CMK (cell line): ENCODE results near the gene ETFA.

Experiments
- DNase-seq: peaks from one replicate; pipeline ENCODE4 v3.0.0-alpha.2; 2010; ENCODE audit warnings: low read depth

ETFA gene

GRCh38 chr15:76215634-76216033 lies 95.6 kb downstream of the ETFA start:
- no peak for DNase-seq

GRCh38 chr15:76209942-76210341 lies 101.3 kb downstream of the ETFA start:
- no peak for DNase-seq

GRCh38 chr15:76209523-76209922 lies 101.7 kb downstream of the ETFA start:
- no peak for DNase-seq

GRCh38 chr15:76208786-76209424 lies 102.4 kb downstream of the ETFA start:
- DNase-seq: no peak

GRCh38 chr15:76208084-76208785 lies 103.0 kb downstream of the ETFA start:
- DNase-seq: no peak

GRCh38 chr15:76206325-76206976 lies 104.8 kb downstream of the ETFA start:
- no peak for DNase-seq

- DNase-seq: no peak
Observed at GRCh38 chr15:76204916-76205460, 106.3 kb downstream of the ETFA start.

- no peak for DNase-seq
Observed at GRCh38 chr15:76204109-76204845, 107.0 kb downstream of the ETFA start.

- no peak for DNase-seq
Observed at GRCh38 chr15:76203346-76204108, 107.7 kb downstream of the ETFA start.

- DNase-seq: no peak
Observed at GRCh38 chr15:76201536-76202255, 109.6 kb downstream of the ETFA start.

- no peak for DNase-seq
Observed at GRCh38 chr15:76200641-76201105, 110.6 kb downstream of the ETFA start.

- no peak for DNase-seq
Observed at GRCh38 chr15:76200083-76200465, 111.2 kb downstream of the ETFA start.

- DNase-seq: no peak
Observed at GRCh38 chr15:76199106-76200082, 111.9 kb downstream of the ETFA start.

GRCh38 chr15:76198456-76199105 lies 112.7 kb downstream of the ETFA start:
- DNase-seq: no peak

GRCh38 chr15:76197703-76198455 lies 113.4 kb downstream of the ETFA start:
- no peak for DNase-seq

- DNase-seq: peak; percentile 20
Observed at GRCh38 chr15:76196269-76197231, 114.7 kb downstream of the ETFA start.
